Astrocyte (in vitro differentiated cells and primary cell): ENCODE measurements around the gene OSM. TPM values are rescaled to one million over a fixed set of nuclear protein-coding genes. Genes with fewer than 3 reads are reported as not detected.

ENCODE experiments used
- DNase-seq: peaks from one replicate; pipeline ENCODE4 v3.0.0-alpha.2; 2010; ENCODE audit warnings: low read depth
- FAIRE-seq: peaks from 2 replicates; lab custom pipeline; 2011; peaks lifted over from hg19 to GRCh38; lab: Jason Lieb, UNC
- H2AFZ ChIP-seq: 2 replicates; pipeline ENCODE4 v1.6.0; 2012; ENCODE audit warnings: low read depth, low read length, inconsistent platforms
- H3K27ac ChIP-seq: 2 replicates; pipeline ENCODE4 v1.5.1; 2011; ENCODE audit warnings: low read depth, low read length, inconsistent platforms
- H3K27me3 ChIP-seq: 2 replicates; pipeline ENCODE4 v1.6.0; 2011; ENCODE audit warnings: low read length, inconsistent platforms; ENCODE audit not compliant: insufficient read depth
- H3K36me3 ChIP-seq: 2 replicates; pipeline ENCODE4 v1.5.1; 2011; ENCODE audit warnings: low read length, inconsistent platforms; ENCODE audit not compliant: insufficient read depth
- H3K4me1 ChIP-seq: 2 replicates; pipeline ENCODE4 v1.5.1; 2011; ENCODE audit warnings: low read length, inconsistent platforms; ENCODE audit not compliant: insufficient read depth
- H3K4me2 ChIP-seq: 2 replicates; pipeline ENCODE4 v1.6.0; 2012; ENCODE audit warnings: low read length, inconsistent platforms
- H3K4me3 ChIP-seq: 2 replicates; pipeline ENCODE4 v1.5.1; 2011; ENCODE audit warnings: low read depth, mild to moderate bottlenecking, low read length, inconsistent platforms; ENCODE audit not compliant: insufficient read depth
- H3K79me2 ChIP-seq: 2 replicates; pipeline ENCODE4 v1.6.0; 2012; ENCODE audit warnings: mild to moderate bottlenecking, low read length, inconsistent platforms; ENCODE audit not compliant: insufficient read depth
- H3K9ac ChIP-seq: 2 replicates; pipeline ENCODE4 v1.6.0; 2012; ENCODE audit warnings: mild to moderate bottlenecking, low read length, inconsistent platforms
- H3K9me3 ChIP-seq: 2 replicates; pipeline ENCODE4 v1.5.1; 2012; ENCODE audit warnings: low read depth, mild to moderate bottlenecking, low read length, inconsistent platforms; ENCODE audit not compliant: insufficient read depth
- H4K20me1 ChIP-seq: 2 replicates; pipeline ENCODE4 v1.6.0; 2012; ENCODE audit warnings: low read length, inconsistent platforms; ENCODE audit not compliant: insufficient read depth
- H3K27ac Mint-ChIP-seq: one replicate; pipeline ENCODE4 v1.8.0; 2021; ENCODE audit warnings: mild to moderate bottlenecking, mixed read lengths; ENCODE audit not compliant: unreplicated experiment
- H3K27me3 Mint-ChIP-seq: one replicate; pipeline ENCODE4 v1.8.0; 2021; ENCODE audit warnings: low read depth, mixed read lengths; ENCODE audit not compliant: unreplicated experiment
- H3K36me3 Mint-ChIP-seq: one replicate; pipeline ENCODE4 v1.8.0; 2021; ENCODE audit warnings: low read depth, mixed read lengths; ENCODE audit not compliant: unreplicated experiment
- H3K4me1 Mint-ChIP-seq: one replicate; pipeline ENCODE4 v1.8.0; 2021; ENCODE audit warnings: low read depth, mixed read lengths; ENCODE audit not compliant: unreplicated experiment
- H3K4me3 Mint-ChIP-seq: one replicate; pipeline ENCODE4 v1.8.0; 2021; ENCODE audit warnings: mild to moderate bottlenecking, moderate library complexity, mixed read lengths; ENCODE audit not compliant: unreplicated experiment
- H3K9me3 Mint-ChIP-seq: one replicate; pipeline ENCODE4 v1.8.0; 2021; ENCODE audit warnings: mild to moderate bottlenecking, mixed read lengths; ENCODE audit not compliant: unreplicated experiment
- EZH2 ChIP-seq: IDR thresholded peaks from 2 replicates; pipeline ENCODE4 v1.6.1; 2012; ENCODE audit warnings: mild to moderate bottlenecking, low read length, inconsistent platforms; ENCODE audit not compliant: insufficient read depth
- total RNA-seq: library from RNA; stranded (reverse); gene quantifications from 2 replicates; pipeline ENCODE4 v1.2.1, GENCODE V29; 2021
- TF ChIP-seq, protein P1 (sequence below): IDR thresholded peaks from 2 replicates; pipeline ENCODE4 v1.5.1; 2011; ENCODE audit warnings: low read depth, mild to moderate bottlenecking, inconsistent platforms, low read length, moderate library complexity; ENCODE audit not compliant: insufficient read depth

Gene OSM
- total RNA-seq, 1 donor from 2014 or later = not detected

DNA sequence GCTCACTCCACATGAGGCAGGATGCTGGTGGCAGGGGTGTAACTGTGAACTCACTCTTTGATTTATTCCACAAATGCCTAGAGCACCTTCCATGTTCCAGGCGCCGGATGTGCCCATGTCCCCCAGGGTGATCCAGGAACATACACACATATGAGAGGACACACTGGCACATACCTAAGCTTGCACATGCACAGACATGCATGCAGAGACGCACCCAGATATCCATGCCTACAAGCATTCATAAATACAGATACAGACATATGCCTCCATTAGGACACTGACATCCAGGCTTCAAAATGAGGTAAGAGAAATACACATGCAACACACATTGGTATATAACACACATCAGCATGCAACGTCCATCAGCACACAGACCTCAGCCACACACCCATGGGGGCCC, 4.5 kb downstream of the OSM start:
- no peak overlapping the region for H3K27ac Mint-ChIP-seq
- no peak overlapping the region for H3K27ac ChIP-seq
- FAIRE-seq = no peak

DNA sequence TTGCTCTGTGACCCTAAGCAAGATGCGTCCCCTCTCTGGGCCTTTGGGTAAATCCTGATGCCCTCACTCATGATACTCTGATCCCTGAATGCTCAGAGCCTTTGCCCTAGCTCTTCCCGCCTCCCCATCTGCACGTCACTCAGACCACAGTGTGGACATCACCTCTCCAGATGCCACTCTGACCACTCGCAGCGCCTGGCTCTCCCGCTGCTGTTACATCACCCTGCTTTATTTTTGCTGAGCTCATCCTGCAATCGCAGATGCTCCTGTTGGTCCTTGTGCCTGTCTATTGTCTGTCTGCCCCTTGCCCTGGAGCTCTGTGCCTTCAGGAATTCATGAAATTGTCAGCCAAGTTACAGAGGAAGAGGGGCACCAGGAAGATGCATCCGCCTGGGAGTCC, 5.5 kb downstream of the OSM start:
- Mint-ChIP-seq H3K4me1 (peaks cover 13% of the 10 kb centered on the region), H3K4me3 (no peak overlapping the region), H3K36me3 (no peaks in the 10 kb centered on the region), H3K9me3 (no peaks in the 10 kb centered on the region), H3K27me3 (peaks cover 7% of the 10 kb centered on the region), H3K27ac (no peak overlapping the region)
- DNase-seq = no peak
- H3K79me2 ChIP-seq = no peaks in the 10 kb centered on the region
- FAIRE-seq = no peak
- H4K20me1 ChIP-seq = no peaks in the 10 kb centered on the region
- H3K9me3 ChIP-seq = no peaks in the 10 kb centered on the region
- no peak overlapping the region for H3K4me2 ChIP-seq
- TF ChIP-seq, protein P1, sequence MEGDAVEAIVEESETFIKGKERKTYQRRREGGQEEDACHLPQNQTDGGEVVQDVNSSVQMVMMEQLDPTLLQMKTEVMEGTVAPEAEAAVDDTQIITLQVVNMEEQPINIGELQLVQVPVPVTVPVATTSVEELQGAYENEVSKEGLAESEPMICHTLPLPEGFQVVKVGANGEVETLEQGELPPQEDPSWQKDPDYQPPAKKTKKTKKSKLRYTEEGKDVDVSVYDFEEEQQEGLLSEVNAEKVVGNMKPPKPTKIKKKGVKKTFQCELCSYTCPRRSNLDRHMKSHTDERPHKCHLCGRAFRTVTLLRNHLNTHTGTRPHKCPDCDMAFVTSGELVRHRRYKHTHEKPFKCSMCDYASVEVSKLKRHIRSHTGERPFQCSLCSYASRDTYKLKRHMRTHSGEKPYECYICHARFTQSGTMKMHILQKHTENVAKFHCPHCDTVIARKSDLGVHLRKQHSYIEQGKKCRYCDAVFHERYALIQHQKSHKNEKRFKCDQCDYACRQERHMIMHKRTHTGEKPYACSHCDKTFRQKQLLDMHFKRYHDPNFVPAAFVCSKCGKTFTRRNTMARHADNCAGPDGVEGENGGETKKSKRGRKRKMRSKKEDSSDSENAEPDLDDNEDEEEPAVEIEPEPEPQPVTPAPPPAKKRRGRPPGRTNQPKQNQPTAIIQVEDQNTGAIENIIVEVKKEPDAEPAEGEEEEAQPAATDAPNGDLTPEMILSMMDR = no peak
- no peak for TF ChIP-seq EZH2
- no peak overlapping the region for H2AFZ ChIP-seq
- H3K4me3 ChIP-seq = no peak overlapping the region
- no peak overlapping the region for H3K27ac ChIP-seq
- H3K27me3 ChIP-seq = no peaks in the 10 kb centered on the region
- peaks cover 28% of the 10 kb centered on the region for H3K4me1 ChIP-seq
- H3K9ac ChIP-seq = no peak overlapping the region
- no peaks in the 10 kb centered on the region for H3K36me3 ChIP-seq

More for the DNA sequence above, 4.5 kb downstream of the OSM start:
- Histone ChIP-seq H3K4me2 (no peak overlapping the region), H3K36me3 (no peaks in the 10 kb centered on the region), H3K27me3 (no peaks in the 10 kb centered on the region), H3K9ac (no peak overlapping the region), H4K20me1 (no peaks in the 10 kb centered on the region), H3K79me2 (no peaks in the 10 kb centered on the region), H3K9me3 (no peaks in the 10 kb centered on the region), H3K4me1 (peaks cover 18% of the 10 kb centered on the region), H2AFZ (no peak overlapping the region), H3K4me3 (no peak overlapping the region)
- Mint-ChIP-seq H3K4me1 (peaks cover 11% of the 10 kb centered on the region), H3K4me3 (no peak overlapping the region), H3K36me3 (no peaks in the 10 kb centered on the region), H3K27me3 (peaks cover 7% of the 10 kb centered on the region), H3K9me3 (no peaks in the 10 kb centered on the region)
- no peak for DNase-seq
- no peak for TF ChIP-seq EZH2
- TF ChIP-seq, protein P1 = no peak

DNA sequence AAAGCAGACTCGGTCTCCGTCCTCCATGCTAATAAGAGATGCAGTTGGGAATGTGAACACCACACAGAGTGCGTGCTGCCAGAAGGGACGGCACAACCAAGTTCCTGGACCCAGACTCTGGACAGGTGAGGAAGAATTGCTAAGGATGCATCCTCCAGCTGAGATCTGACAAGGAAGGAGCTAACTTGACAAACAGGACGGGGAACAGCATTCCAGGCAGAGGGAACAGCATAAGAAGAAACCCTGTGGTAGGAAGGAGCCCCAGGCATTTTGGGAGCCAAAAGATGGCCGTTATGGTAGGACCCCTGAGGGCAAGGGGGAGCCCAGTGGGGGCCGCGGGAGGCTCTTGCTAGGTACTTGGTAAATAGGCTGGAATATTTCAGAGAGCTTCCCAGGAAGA, 6.0 kb downstream of the OSM start:
- H3K9me3 Mint-ChIP-seq = no peaks in the 10 kb centered on the region
- no peak overlapping the region for H3K9ac ChIP-seq
- no peaks in the 10 kb centered on the region for H3K36me3 ChIP-seq
- TF ChIP-seq, protein P1 = no peak
- no peak for TF ChIP-seq EZH2
- no peak overlapping the region for H3K4me3 Mint-ChIP-seq
- H3K9me3 ChIP-seq = no peaks in the 10 kb centered on the region
- peaks cover 7% of the 10 kb centered on the region for H3K27me3 Mint-ChIP-seq
- no peaks in the 10 kb centered on the region for H4K20me1 ChIP-seq
- H3K4me1 ChIP-seq = peaks cover 31% of the 10 kb centered on the region
- H3K4me2 ChIP-seq = no peak overlapping the region
- no peak overlapping the region for H3K4me3 ChIP-seq
- H3K79me2 ChIP-seq = no peaks in the 10 kb centered on the region
- H3K27ac Mint-ChIP-seq = no peak overlapping the region
- no peaks in the 10 kb centered on the region for H3K36me3 Mint-ChIP-seq
- H3K4me1 Mint-ChIP-seq = peaks cover 13% of the 10 kb centered on the region
- DNase-seq (no peak), FAIRE-seq (no peak)
- H2AFZ ChIP-seq = no peak overlapping the region
- no peak overlapping the region for H3K27ac ChIP-seq
- no peaks in the 10 kb centered on the region for H3K27me3 ChIP-seq
